OCI-LY3 (cell line): Measurements from ENCODE around the gene TOM1.

Source experiments
- H2AFZ ChIP-seq: fragments of 200-600, 300-600 bp; shearing (Covaris generic); 2 replicates; pipeline ENCODE4 v1.6.0; 2014; ENCODE audit warnings: antibody characterized with exemption, low read depth, low read length
- H3K27ac ChIP-seq: fragments of 200-600, 300-600 bp; sonication (generic); 2 replicates; pipeline ENCODE4 v1.5.1; 2014; ENCODE audit warnings: mild to moderate bottlenecking, low read length, moderate library complexity, mixed read lengths
- H3K27me3 ChIP-seq: fragments of 200-600, 300-600 bp; sonication (generic); 2 replicates; pipeline ENCODE4 v1.6.1; 2014; ENCODE audit warnings: low read depth, low read length, mixed read lengths
- H3K36me3 ChIP-seq: fragments of 200-600, 300-600 bp; sonication (generic); replicated peaks from 2 replicates; pipeline ENCODE3; 2014; ENCODE audit warnings: low read depth, low read length, mixed read lengths
- H3K4me1 ChIP-seq: fragments of 300-600, 200-600 bp; sonication (generic); 2 replicates; pipeline ENCODE4 v1.6.1; 2014; ENCODE audit warnings: low read length, mixed read lengths
- H3K4me2 ChIP-seq: fragments of 200-600, 300-600 bp; sonication (generic); 2 replicates; pipeline ENCODE4 v1.6.1; 2014; ENCODE audit warnings: low read length, mixed read lengths
- H3K4me3 ChIP-seq: fragments of 300-600, 200-600 bp; sonication (generic); 2 replicates; pipeline ENCODE4 v1.5.1; 2014; ENCODE audit warnings: antibody characterized with exemption, mild to moderate bottlenecking, low read length, moderate library complexity
- H3K79me2 ChIP-seq: fragments of 300-600, 200-600 bp; shearing (Covaris generic); 2 replicates; pipeline ENCODE4 v1.6.1; 2014; ENCODE audit warnings: mild to moderate bottlenecking, low read length, mixed read lengths
- H3K9ac ChIP-seq: fragments of 300-600, 200-600 bp; shearing (Covaris generic); 2 replicates; pipeline ENCODE4 v1.6.0; 2014; ENCODE audit warnings: mild to moderate bottlenecking, low read length, moderate library complexity
- H3K9me3 ChIP-seq: fragments of 200-600, 300-600 bp; shearing (Covaris generic); 2 replicates; pipeline ENCODE4 v1.6.1; 2014; ENCODE audit warnings: low read length, mixed read lengths; ENCODE audit not compliant: insufficient read depth
- H4K20me1 ChIP-seq: fragments of 200-600, 300-600 bp; sonication (generic); 2 replicates; pipeline ENCODE4 v1.6.1; 2016; ENCODE audit warnings: low read length, mixed read lengths; ENCODE audit not compliant: insufficient read depth
- CTCF ChIP-seq: fragments of 200-600, 300-600 bp; sonication (generic); IDR thresholded peaks from 2 replicates; pipeline ENCODE4 v1.5.1; 2014; ENCODE audit warnings: antibody characterized with exemption, low read length, low read depth
- EZH2phosphoT487 ChIP-seq: fragments of 200-600 bp; shearing (Covaris generic); IDR thresholded peaks from 2 replicates; pipeline ENCODE4 v1.6.1; 2018; ENCODE audit warnings: antibody characterized with exemption, mixed run types, low read depth

Gene TOM1

DNA sequence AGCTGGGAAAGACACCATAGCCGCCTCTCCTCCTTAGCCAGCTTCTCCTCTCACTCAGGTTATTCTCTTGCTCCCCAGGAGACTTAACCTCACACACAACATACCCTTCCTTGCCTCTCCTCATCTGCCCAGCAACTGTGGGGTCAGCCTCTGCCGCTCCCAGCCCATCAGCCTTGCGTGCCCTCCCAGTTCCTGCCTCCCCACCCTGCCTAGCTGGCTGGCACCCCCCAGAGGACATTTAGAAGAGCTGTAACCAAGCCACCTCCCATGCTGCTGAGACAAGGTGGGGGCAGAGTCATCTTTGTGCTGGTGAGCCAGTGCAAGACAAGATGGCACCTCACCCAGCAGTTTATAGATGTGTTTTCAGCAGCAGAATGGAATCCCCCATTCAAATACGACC, 38.2 kb downstream of the TOM1 start:
- H3K4me2 ChIP-seq, result no peak overlapping the region

DNA sequence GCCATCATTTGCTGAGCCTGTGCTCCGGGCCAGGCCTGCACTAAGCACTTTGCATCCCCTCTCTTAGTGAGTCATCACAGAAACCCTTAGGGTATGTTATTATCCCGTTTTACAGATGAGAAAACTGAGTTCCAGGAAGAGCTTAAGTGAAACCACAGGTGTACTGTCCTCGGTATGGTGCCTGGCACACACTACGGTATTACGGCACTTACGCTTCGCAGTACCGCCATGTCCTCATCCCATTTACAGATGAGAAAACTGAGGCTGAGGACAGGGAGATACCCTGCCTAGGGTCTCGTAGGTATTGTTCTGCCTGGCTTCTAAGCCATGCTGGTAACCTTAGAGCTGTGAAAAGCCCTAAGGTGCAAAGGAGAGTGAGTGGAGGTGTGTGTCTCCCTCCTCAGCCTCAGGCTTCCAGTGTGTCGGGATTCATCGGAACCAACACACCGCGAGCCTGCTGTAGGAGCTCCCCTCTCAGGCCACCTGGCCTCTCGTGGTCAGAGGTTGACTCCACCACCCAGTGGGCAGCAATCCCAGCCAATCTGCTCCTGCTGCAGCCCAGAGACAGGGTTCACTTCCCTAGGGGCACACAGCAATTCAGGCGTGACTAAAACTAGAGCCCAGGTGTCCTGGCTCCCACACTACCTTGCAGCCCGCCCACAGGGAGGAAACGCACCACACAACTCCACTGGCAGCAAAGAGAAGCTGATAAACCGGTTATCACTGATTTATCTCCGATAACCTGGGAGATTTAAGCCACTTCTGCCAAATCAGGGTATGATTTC, 41.6 kb downstream of the TOM1 start:
- Histone ChIP-seq H3K36me3 (peaks cover 20% of the 10 kb centered on the region), H3K27me3 (no peaks in the 10 kb centered on the region), H3K4me3 (no peak overlapping the region), H3K9ac (no peak overlapping the region), H3K4me2 (no peak overlapping the region), H3K9me3 (no peaks in the 10 kb centered on the region), H4K20me1 (no peaks in the 10 kb centered on the region), H3K27ac (no peak overlapping the region), H3K79me2 (no peaks in the 10 kb centered on the region), H3K4me1 (peaks cover 21% of the 10 kb centered on the region), H2AFZ (no peak overlapping the region)
- TF ChIP-seq EZH2phosphoT487 (no peak), CTCF (no peak)

More for the DNA sequence above, 38.2 kb downstream of the TOM1 start:
- H2AFZ ChIP-seq, result no peak overlapping the region
- peaks cover 14% of the 10 kb centered on the region for H3K36me3 ChIP-seq
- no peaks in the 10 kb centered on the region for H3K79me2 ChIP-seq
- peak; percentile 35 for TF ChIP-seq CTCF
- TF ChIP-seq EZH2phosphoT487, result no peak
- no peaks in the 10 kb centered on the region for H3K9me3 ChIP-seq
- H3K4me1 ChIP-seq, result peaks cover 13% of the 10 kb centered on the region
- no peak overlapping the region for H3K9ac ChIP-seq
- H3K4me3 ChIP-seq, result no peak overlapping the region
- H4K20me1 ChIP-seq, result no peaks in the 10 kb centered on the region
- no peaks in the 10 kb centered on the region for H3K27me3 ChIP-seq
- H3K27ac ChIP-seq, result no peak overlapping the region

GRCh38 chr22:35342390-35342789, 42.7 kb downstream of the TOM1 start:
- no peaks in the 10 kb centered on the region for H3K9me3 ChIP-seq
- no peak overlapping the region for H3K27ac ChIP-seq
- H3K36me3 ChIP-seq, result peaks cover 20% of the 10 kb centered on the region
- no peaks in the 10 kb centered on the region for H3K27me3 ChIP-seq
- H3K4me2 ChIP-seq, result no peak overlapping the region
- no peaks in the 10 kb centered on the region for H4K20me1 ChIP-seq
- peaks cover 23% of the 10 kb centered on the region for H3K4me1 ChIP-seq
- no peaks in the 10 kb centered on the region for H3K79me2 ChIP-seq
- H2AFZ ChIP-seq, result no peak overlapping the region
- H3K9ac ChIP-seq, result no peak overlapping the region
- TF ChIP-seq CTCF (no peak), EZH2phosphoT487 (no peak)
- no peak overlapping the region for H3K4me3 ChIP-seq

DNA sequence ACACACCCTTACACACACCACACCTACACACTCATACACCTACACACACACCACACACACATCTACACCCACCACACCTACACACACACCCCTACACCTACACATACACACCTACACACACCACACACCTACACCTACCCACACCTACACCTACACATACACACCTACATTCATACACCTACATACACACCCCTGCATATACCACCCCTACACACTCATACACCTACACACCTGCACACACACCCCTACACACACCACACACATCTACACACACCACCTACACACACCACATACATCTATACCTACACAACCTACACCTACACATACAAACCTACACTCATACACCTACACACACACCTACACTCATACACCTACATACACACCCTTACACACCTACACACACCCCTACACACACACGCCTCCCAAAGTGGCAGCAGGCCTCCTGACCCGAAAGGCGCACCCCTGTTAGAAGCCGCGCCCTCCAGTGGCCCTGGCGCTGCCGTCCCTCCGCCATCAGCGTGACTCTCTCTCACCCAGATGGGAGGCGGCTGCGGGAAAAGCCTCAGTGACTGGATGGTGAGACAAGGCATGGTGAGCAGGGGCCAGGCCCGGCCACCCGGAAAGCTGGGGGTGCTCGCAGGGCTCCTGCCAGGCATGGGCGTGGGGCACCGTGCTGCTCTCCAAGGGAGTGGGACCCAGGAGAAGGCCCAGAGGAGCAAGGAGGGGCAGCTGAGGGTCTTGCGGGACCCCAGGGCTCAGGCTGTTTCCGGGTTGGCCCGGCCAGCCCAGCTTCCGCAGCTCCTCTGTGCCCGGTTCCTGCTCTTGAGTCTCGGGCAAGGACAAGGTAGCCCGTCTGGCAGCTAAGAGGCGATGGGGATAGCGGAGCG, 44.2 kb downstream of the TOM1 start:
- Histone ChIP-seq H2AFZ (no peak overlapping the region), H3K79me2 (no peaks in the 10 kb centered on the region), H3K27me3 (no peaks in the 10 kb centered on the region), H3K4me1 (peaks cover 27% of the 10 kb centered on the region), H3K9ac (no peak overlapping the region), H3K36me3 (peaks cover 20% of the 10 kb centered on the region), H4K20me1 (no peaks in the 10 kb centered on the region), H3K4me3 (no peak overlapping the region), H3K27ac (no peak overlapping the region), H3K9me3 (no peaks in the 10 kb centered on the region), H3K4me2 (no peak overlapping the region)
- TF ChIP-seq EZH2phosphoT487 (no peak), CTCF (no peak)
